EL (cell line): ENCODE results near the gene NLRP10.
A peak's percentile ranks its signal among the peaks of the same experiment; 100 is the strongest.

Experiments
- DNase-seq: peaks from one replicate; pipeline ENCODE4 v3.0.0-alpha.2; 2016

Gene NLRP10

GRCh38 chr11:7971846-7972245, 6.6 kb upstream of the NLRP10 start:
- no peak for DNase-seq

- DNase-seq, result peak; percentile 92
These were observed 4.8 kb upstream of the NLRP10 start for GRCh38 chr11:7969756-7970646.

GRCh38 chr11:7968686-7969085, 3.4 kb upstream of the NLRP10 start:
- DNase-seq, result peak; percentile 71

- DNase-seq, result no peak
These were observed 2.6 kb upstream of the NLRP10 start for GRCh38 chr11:7967826-7968225.

GRCh38 chr11:7967097-7967496, 1.9 kb upstream of the NLRP10 start:
- no peak for DNase-seq

GRCh38 chr11:7964873-7965272, 374 bp downstream of the NLRP10 start:
- peak; percentile 77 for DNase-seq

- DNase-seq, result no peak
These were observed 986 bp downstream of the NLRP10 start for GRCh38 chr11:7964261-7964660.

GRCh38 chr11:7955191-7955590, 10.1 kb downstream of the NLRP10 start:
- no peak for DNase-seq

- DNase-seq, result no peak
These were observed 15.3 kb downstream of the NLRP10 start for GRCh38 chr11:7949934-7950333.

- DNase-seq, result no peak
These were observed 21.1 kb downstream of the NLRP10 start for GRCh38 chr11:7944123-7944522.

GRCh38 chr11:7941608-7942007, 23.6 kb downstream of the NLRP10 start, which contains the start of gene OR10A3:
TSS of gene OR10A3 (minus strand) at chr11:7941708. CDS start at chr11:7939520, 2,188 bp downstream.
- DNase-seq, result no peak

- DNase-seq, result no peak
These were observed 24.1 kb downstream of the NLRP10 start for GRCh38 chr11:7941146-7941545.

- no peak for DNase-seq
These were observed 28.6 kb downstream of the NLRP10 start for GRCh38 chr11:7936615-7937014.

- no peak for DNase-seq
These were observed 34.1 kb downstream of the NLRP10 start, which contains the start of gene OR10A6 for GRCh38 chr11:7931168-7931567. TSS of gene OR10A6 (minus strand) at chr11:7931268. CDS start at chr11:7928662, 2,606 bp downstream.

GRCh38 chr11:7927635-7928034, 37.6 kb downstream of the NLRP10 start:
- DNase-seq, result peak; percentile 45

- no peak for DNase-seq
These were observed 40.7 kb downstream of the NLRP10 start for GRCh38 chr11:7924536-7924935.

- no peak for DNase-seq
These were observed 47.1 kb downstream of the NLRP10 start for GRCh38 chr11:7918141-7918540.
